Ishikawa (cell line): ENCODE measurements around the gene LRRTM4.

Source experiments
- CEBPB ChIP-seq: IDR thresholded peaks from 2 replicates; pipeline ENCODE4 v1.6.1; 2012
- EGR1 ChIP-seq: IDR thresholded peaks from 2 replicates; pipeline ENCODE4 v1.6.1; 2012
- EP300 ChIP-seq: IDR thresholded peaks from 2 replicates; pipeline ENCODE4 v1.6.1; 2012; ENCODE audit warnings: borderline replicate concordance
- FOXM1 ChIP-seq: IDR thresholded peaks from 2 replicates; pipeline ENCODE4 v1.6.1; 2012; ENCODE audit warnings: low read depth, borderline replicate concordance
- TAF1 ChIP-seq: IDR thresholded peaks from 2 replicates; pipeline ENCODE4 v1.6.1; 2012; ENCODE audit warnings: low read depth, mild to moderate bottlenecking
- TEAD4 ChIP-seq: IDR thresholded peaks from 2 replicates; pipeline ENCODE4 v1.6.1; 2012
- TF ChIP-seq, protein P1 (sequence below): IDR thresholded peaks from 2 replicates; pipeline ENCODE4 v1.6.1; 2012

- TF ChIP-seq, protein P1, sequence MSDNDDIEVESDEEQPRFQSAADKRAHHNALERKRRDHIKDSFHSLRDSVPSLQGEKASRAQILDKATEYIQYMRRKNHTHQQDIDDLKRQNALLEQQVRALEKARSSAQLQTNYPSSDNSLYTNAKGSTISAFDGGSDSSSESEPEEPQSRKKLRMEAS: no peak
- TF ChIP-seq EP300 (no peak), CEBPB (no peak), TAF1 (no peak), TEAD4 (no peak), EGR1 (no peak), FOXM1 (no peak)
These were observed 504.8 kb downstream of the LRRTM4 start for GRCh38 chr2:77017355-77017745.
